GM19324 (cell line): ENCODE data around the gene ENAM.
"Not testable (repeated sequence)": the region's sequence is repeated elsewhere in the genome, so short reads cannot be mapped to it uniquely, and the experiment has no call there.

Experiments used
- ATAC-seq: cut with Tn5 transposase; IDR thresholded peaks from one replicate; pipeline ENCODE4 v1.9.1; 2021; ENCODE audit warnings: mild to moderate bottlenecking, moderate library complexity; ENCODE audit not compliant: unreplicated experiment, low FRiP score

ENAM gene

DNA sequence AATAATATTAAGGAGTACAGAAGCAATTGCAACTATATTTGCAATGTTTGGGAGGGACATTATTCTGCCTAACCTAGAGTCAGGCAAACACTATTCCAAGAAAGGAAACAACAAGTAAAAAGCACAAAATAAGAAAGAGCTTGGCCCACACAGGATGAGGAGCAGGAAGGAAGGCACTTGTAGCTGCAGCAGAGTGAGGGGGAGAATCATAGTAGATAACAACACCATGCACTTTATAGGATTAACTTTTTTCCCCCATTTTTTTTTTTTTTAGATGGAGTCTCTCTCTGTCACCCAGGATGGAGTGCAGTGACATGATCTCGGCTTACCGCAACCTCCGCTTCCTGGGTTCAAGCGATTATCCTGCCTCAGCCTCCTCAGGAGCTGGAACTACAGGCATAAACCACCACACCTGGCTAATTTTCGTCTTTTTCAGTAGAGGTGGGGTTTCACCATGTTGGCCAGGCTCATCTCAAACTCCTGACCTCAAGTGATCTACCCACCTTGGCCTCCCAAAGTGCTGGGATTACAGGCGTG lies 48.1 kb downstream of the ENAM start:
- no peak for ATAC-seq

GRCh38 chr4:70678383-70678999 lies 49.9 kb downstream of the ENAM start:
- ATAC-seq = peak; percentile 82

GRCh38 chr4:70680934-70681333 lies 52.4 kb downstream of the ENAM start:
- no peak for ATAC-seq

- no peak for ATAC-seq
Observed at GRCh38 chr4:70681704-70682103, 53.2 kb downstream of the ENAM start.

DNA sequence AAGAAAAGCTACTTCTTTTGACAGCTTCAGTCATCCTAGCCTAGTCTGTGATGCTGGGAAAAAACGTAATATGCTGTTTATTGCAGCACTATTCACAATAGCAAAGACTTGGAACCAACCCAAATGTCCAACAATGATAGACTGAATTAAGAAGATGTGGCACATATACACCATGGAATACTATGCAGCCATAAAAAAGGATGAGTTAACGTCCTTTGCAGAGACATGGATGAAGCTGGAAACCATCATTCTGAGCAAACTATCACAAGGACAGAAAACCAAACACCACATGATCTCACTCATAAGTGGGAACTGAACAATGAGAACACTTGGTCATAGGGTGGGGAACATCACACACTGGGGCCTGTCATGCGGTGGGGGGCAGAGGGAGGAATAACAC lies 53.6 kb downstream of the ENAM start:
- ATAC-seq = not testable (repeated sequence)

DNA sequence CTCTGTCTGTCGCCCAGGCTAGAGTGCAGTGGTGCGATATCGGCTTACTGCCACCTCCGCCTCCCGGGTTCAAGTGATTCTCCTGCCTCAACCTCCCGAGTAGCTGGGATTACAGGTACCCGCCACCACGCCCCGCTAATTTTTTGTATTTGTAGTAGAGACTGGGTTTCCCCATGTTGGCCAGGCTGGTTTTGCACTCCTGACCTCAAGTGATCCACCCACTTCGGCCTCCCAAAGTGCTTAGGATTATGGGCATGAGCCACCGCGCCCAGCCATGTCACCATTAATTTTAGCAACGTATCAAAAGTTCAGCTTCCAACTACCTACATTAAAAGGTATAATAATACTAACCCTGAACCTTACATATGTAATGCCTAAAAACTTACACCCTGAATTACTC lies 58.8 kb downstream of the ENAM start:
- no peak for ATAC-seq

DNA sequence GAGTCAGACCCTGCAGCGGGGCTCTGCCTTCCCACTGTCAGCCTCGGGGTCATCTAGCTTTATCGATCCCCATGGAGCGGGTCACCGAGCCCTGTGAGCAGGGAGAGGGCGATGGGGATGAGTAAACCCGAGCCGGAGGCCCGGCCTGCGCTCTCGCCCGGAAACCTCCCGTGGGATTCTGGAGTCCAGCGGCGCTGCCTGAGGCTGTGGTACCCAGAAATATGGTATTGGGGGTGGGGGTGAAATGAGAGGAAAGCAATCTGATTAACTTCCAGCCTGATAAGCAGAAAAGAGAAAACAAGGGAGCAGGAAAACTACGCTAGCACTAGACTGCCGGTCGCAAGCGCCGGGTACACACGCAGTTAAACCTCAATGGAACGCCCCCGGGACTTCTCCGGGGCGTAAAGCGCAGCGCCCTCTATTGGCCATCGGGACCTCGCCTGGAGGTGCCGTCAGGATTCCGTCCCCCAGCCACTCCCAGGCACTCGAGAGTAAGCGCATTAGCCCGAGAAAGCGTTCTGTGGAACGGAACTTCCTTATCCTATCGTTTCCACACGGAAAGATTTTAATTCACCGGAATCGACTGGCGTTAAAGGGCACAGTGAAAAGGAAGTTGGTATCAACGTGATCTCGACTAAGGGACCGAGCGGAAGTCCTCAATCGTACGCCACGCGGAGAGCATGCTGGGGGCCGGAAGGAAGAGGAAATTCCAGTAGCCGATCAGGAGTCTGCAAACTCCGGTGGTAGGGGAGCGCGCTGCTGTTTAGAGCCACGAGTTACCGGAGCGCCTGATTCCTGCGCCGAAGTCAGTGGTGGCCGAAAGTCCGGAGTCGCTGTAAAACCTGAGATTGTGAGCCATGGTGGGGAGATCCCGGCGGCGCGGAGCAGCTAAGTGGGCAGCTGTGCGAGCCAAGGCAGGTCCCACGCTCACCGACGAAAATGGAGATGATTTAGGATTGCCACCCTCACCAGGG lies 59.6 kb downstream of the ENAM start, which contains the start of gene UTP3:
TSS of gene UTP3 (plus strand) at position 712 of the 974 bp plus-strand sequence. CDS start at position 858, 146 bp downstream.
- ATAC-seq = peak; percentile 97

DNA sequence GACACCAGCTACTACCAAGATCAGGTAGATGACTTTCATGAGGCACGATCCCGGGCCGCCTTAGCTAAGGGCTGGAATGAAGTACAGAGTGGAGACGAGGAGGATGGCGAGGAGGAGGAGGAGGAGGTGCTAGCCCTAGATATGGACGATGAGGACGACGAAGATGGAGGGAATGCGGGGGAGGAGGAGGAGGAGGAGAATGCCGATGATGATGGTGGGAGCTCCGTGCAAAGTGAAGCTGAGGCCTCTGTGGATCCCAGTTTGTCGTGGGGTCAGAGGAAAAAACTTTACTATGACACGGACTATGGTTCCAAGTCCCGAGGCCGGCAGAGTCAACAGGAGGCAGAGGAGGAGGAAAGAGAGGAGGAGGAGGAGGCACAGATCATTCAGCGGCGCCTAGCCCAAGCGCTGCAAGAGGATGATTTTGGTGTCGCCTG lies 60.3 kb downstream of the ENAM start:
- ATAC-seq = no peak

- no peak for ATAC-seq
Observed at GRCh38 chr4:70691661-70692060, 63.1 kb downstream of the ENAM start.

DNA sequence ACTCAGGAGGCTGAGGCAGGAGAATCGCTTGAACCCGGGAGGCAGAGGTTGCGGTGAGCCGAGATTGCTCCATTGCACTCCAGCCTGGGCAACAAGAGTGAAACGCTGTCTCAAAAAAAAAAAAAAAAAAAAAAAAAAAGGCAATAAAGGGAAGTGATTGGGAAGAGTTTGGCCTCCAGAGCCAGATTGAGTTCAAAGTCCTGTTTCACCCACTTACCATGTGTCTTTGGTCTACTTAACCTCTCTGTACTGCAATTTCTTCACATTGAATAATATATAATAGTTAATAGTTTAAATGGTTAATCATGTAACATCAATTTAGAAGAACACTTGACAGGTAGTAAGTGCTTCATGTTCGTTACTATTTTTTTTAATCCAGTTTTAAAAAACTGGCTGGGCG lies 66.1 kb downstream of the ENAM start:
- not testable (repeated sequence) for ATAC-seq
